OCI-LY7 (cell line): ENCODE results near the gene ARHGAP26. TPM values are rescaled to one million over a fixed set of nuclear protein-coding genes. Genes with fewer than 3 reads are reported as not detected.

ENCODE experiments used
- BruUV-seq: library from RNA; stranded (reverse); fragments of 400-500 nt; replicated peaks from 2 replicates; lab custom pipeline; 2021; lab: Mats Ljungman, UMichigan
- CTCF ChIA-PET: fragments of 300-600 bp; sonication (Branson Sonifier 250); formaldehyde crosslinking; loops from one replicate; lab custom pipeline; 2022; ENCODE audit warnings: antibody characterized with exemption; ENCODE audit not compliant: unreplicated experiment; lab: Charles Lee
- POLR2A ChIA-PET: fragments of 300-600 bp; sonication (Branson Sonifier 250); formaldehyde crosslinking; loops from one replicate; lab custom pipeline; 2022; ENCODE audit warnings: antibody characterized with exemption; lab: Charles Lee
- DNase-seq: peaks from one replicate; pipeline ENCODE4 v3.0.0-alpha.2; 2015; ENCODE audit warnings: low spot score
- H2AFZ ChIP-seq: fragments of 200-600 bp; sonication (generic), shearing (Covaris generic); 2 replicates; pipeline ENCODE4 v1.6.1; 2014; ENCODE audit warnings: mild to moderate bottlenecking, antibody characterized with exemption, low read length, moderate library complexity
- H3K27ac ChIP-seq: fragments of 200-600 bp; sonication (generic); 2 replicates; pipeline ENCODE4 v1.5.1; 2014; ENCODE audit warnings: mixed run types, low read depth, mild to moderate bottlenecking, moderate library complexity, low read length, inconsistent platforms; ENCODE audit not compliant: poor library complexity, severe bottlenecking
- H3K36me3 ChIP-seq: fragments of 200-600 bp; sonication (generic); 2 replicates; pipeline ENCODE4 v1.6.1; 2014; ENCODE audit warnings: mild to moderate bottlenecking, antibody characterized with exemption, low read length, moderate library complexity, mixed read lengths; ENCODE audit not compliant: insufficient read depth
- H3K4me1 ChIP-seq: fragments of 200-600 bp; sonication (generic); 2 replicates; pipeline ENCODE4 v1.5.1; 2014; ENCODE audit warnings: mild to moderate bottlenecking, low read length; ENCODE audit not compliant: insufficient read depth, poor library complexity, severe bottlenecking
- H3K4me2 ChIP-seq: fragments of 200-600 bp; sonication (generic); 2 replicates; pipeline ENCODE4 v1.6.1; 2014; ENCODE audit warnings: mild to moderate bottlenecking, low read length
- H3K4me3 ChIP-seq: fragments of 200-600 bp; sonication (generic); 2 replicates; pipeline ENCODE4 v1.5.1; 2014; ENCODE audit warnings: mild to moderate bottlenecking, low read depth, low read length; ENCODE audit not compliant: poor library complexity, severe bottlenecking
- H3K79me2 ChIP-seq: fragments of 200-600 bp; sonication (generic); 2 replicates; pipeline ENCODE4 v1.6.1; 2016; ENCODE audit warnings: low read depth, mild to moderate bottlenecking, low read length, moderate library complexity, mixed read lengths; ENCODE audit not compliant: insufficient read depth
- H3K9me2 ChIP-seq: fragments of 200-600 bp; sonication (generic); 2 replicates; pipeline ENCODE4 v1.6.1; 2016; ENCODE audit warnings: mild to moderate bottlenecking, low read length, mixed read lengths; ENCODE audit not compliant: insufficient read depth
- H3K9me3 ChIP-seq: fragments of 200-600 bp; sonication (generic); 2 replicates; pipeline ENCODE4 v1.6.1; 2014; ENCODE audit warnings: mild to moderate bottlenecking, mixed run types, low read length, mixed read lengths
- H4K20me1 ChIP-seq: fragments of 200-600 bp; sonication (generic); 2 replicates; pipeline ENCODE4 v1.6.1; 2014; ENCODE audit warnings: mild to moderate bottlenecking, antibody characterized with exemption, low read length, moderate library complexity, mixed read lengths; ENCODE audit not compliant: insufficient read depth
- CTCF ChIP-seq: fragments of 200-600 bp; sonication (generic); conservative IDR thresholded peaks from 2 replicates; pipeline ENCODE4 v1.5.1; 2014; ENCODE audit warnings: mild to moderate bottlenecking, antibody characterized with exemption, low read length, moderate library complexity, mixed read lengths
- EZH2phosphoT487 ChIP-seq: fragments of 200-600 bp; sonication (generic); IDR thresholded peaks from 2 replicates; pipeline ENCODE4 v1.6.1; 2018; ENCODE audit warnings: low read depth, borderline replicate concordance, mild to moderate bottlenecking, mixed run types, antibody characterized with exemption, low read length, moderate library complexity, mixed read lengths
- intact Hi-C: fragments of 100-400 bp; cut with micrococcal nuclease; formaldehyde crosslinking; loops from one replicate; pipeline ENCODE4 v1.10.0; 2022; ENCODE audit not compliant: unreplicated experiment
- total RNA-seq, 2 experiments: library from RNA; depleted of rRNA in 1 of 2; stranded (reverse); fragments of >200 nt in 1 of 2; shearing (Covaris generic) in 1 of 2; gene quantifications; 2 replicates each; pipeline ENCODE4 v1.2.3, GENCODE V29; 2014 to 2022

Gene ARHGAP26
- total RNA-seq, 2 experiments from 2014 or later: 7.0 to 19.1 TPM

- Histone ChIP-seq H3K4me1 (no peaks in the 10 kb centered on the region), H3K9me2 (no peaks in the 10 kb centered on the region), H3K4me2 (no peak overlapping the region), H2AFZ (no peak overlapping the region), H3K9me3 (no peaks in the 10 kb centered on the region), H3K79me2 (no peaks in the 10 kb centered on the region), H4K20me1 (no peaks in the 10 kb centered on the region), H3K36me3 (no peaks in the 10 kb centered on the region), H3K4me3 (no peak overlapping the region), H3K27ac (no peak overlapping the region)
- intact Hi-C loops: no loop called here
- ChIA-PET POLR2A (interaction anchor here (1.1 kb wide), 1 partner anchor 15 kb away, joined by 3 read pairs; no protein-coding TSS in a partner anchor), CTCF (no interaction called here)
- no peak for DNase-seq
- no TSS peak for BruUV-seq
- TF ChIP-seq CTCF: no peak
- TF ChIP-seq EZH2phosphoT487: no peak
These were observed 49.6 kb downstream of the ARHGAP26 start for GRCh38 chr5:142819825-142820224.

GRCh38 chr5:142820447-142820846 lies 50.3 kb downstream of the ARHGAP26 start:
- no peak overlapping the region for H3K27ac ChIP-seq
- H3K79me2 ChIP-seq: no peaks in the 10 kb centered on the region
- no peak for DNase-seq
- CTCF ChIA-PET: no interaction called here
- no peak overlapping the region for H2AFZ ChIP-seq
- no peaks in the 10 kb centered on the region for H3K9me2 ChIP-seq
- no TSS peak for BruUV-seq
- POLR2A ChIA-PET: interaction anchor here (0.6 to 1.9 kb wide), 6 partner anchors 10 to 658 kb away, joined by 3 to 8 read pairs (median 4); no protein-coding TSS in a partner anchor
- H3K9me3 ChIP-seq: no peaks in the 10 kb centered on the region
- H3K4me3 ChIP-seq: no peak overlapping the region
- H3K4me2 ChIP-seq: no peak overlapping the region
- TF ChIP-seq CTCF (no peak), EZH2phosphoT487 (no peak)
- intact Hi-C loops: no loop called here
- H3K36me3 ChIP-seq: no peaks in the 10 kb centered on the region
- H4K20me1 ChIP-seq: no peaks in the 10 kb centered on the region
- no peaks in the 10 kb centered on the region for H3K4me1 ChIP-seq

GRCh38 chr5:142821034-142821732 lies 51.0 kb downstream of the ARHGAP26 start:
- no peaks in the 10 kb centered on the region for H4K20me1 ChIP-seq
- H3K79me2 ChIP-seq: no peaks in the 10 kb centered on the region
- no peak overlapping the region for H3K4me2 ChIP-seq
- no peaks in the 10 kb centered on the region for H3K9me2 ChIP-seq
- CTCF ChIA-PET: no interaction called here
- H3K27ac ChIP-seq: no peak overlapping the region
- TF ChIP-seq EZH2phosphoT487 (no peak), CTCF (no peak)
- H2AFZ ChIP-seq: no peak overlapping the region
- POLR2A ChIA-PET: interaction anchor here (0.6 to 1.9 kb wide), 6 partner anchors 9 to 657 kb away, joined by 3 to 8 read pairs (median 4); no protein-coding TSS in a partner anchor
- H3K9me3 ChIP-seq: no peaks in the 10 kb centered on the region
- H3K4me3 ChIP-seq: no peak overlapping the region
- H3K36me3 ChIP-seq: no peaks in the 10 kb centered on the region
- H3K4me1 ChIP-seq: no peaks in the 10 kb centered on the region
- DNase-seq: no peak
- intact Hi-C loops: no loop called here
- no TSS peak for BruUV-seq
